ENCODE data around the gene C20orf204.

Gene C20orf204

GRCh38 chr20:64022671-64023360 is 13.2 kb upstream of the C20orf204 start:
- H3K4me1 ChIP-seq (ENCODE audit: insufficient read depth, low read length) = no peaks in the 10 kb centered on the region
- peaks cover 47% of the 10 kb centered on the region for H4K20me1 ChIP-seq (ENCODE audit: insufficient read depth, low read length)
- ATAC-seq (ENCODE audit: insufficient read depth, low read depth) (no peak), DNase-seq (no peak)
- no peak overlapping the region for H3K4me3 ChIP-seq (ENCODE audit: low read depth in 1 of 2, low read length in 2 of 2)
- no peak overlapping the region for H3K9ac ChIP-seq (ENCODE audit: low read depth, low read length)
- H3K27ac ChIP-seq (ENCODE audit: low read length) = no peak overlapping the region
- H3K9me3 ChIP-seq (ENCODE audit: insufficient read depth, low read length, severe bottlenecking) = no peaks in the 10 kb centered on the region
- peaks cover 97% of the 10 kb centered on the region for H3K36me3 ChIP-seq (ENCODE audit: insufficient read depth, low read length)
- H2AFZ ChIP-seq (ENCODE audit: low read depth, low read length) = no peak overlapping the region
- H3K4me2 ChIP-seq (ENCODE audit: insufficient read depth, low read length) = no peak overlapping the region
- TF ChIP-seq CTCF (IDR thresholded peaks at IDR 0.05; ENCODE audit: borderline replicate concordance, extremely low read depth, low read length, poor library complexity, severe bottlenecking) (no peak), EZH2 (IDR thresholded peaks at IDR 0.05; ENCODE audit: borderline replicate concordance, low read depth, low read length, severe bottlenecking) (no peak)
- H3K79me2 ChIP-seq (ENCODE audit: insufficient read depth, low read length) = peaks cover 6% of the 10 kb centered on the region
- H3K27me3 ChIP-seq (ENCODE audit: insufficient read depth, low read length, poor library complexity) = no peaks in the 10 kb centered on the region

- Histone ChIP-seq H3K27me3 (ENCODE audit: insufficient read depth, low read length, poor library complexity) (no peaks in the 10 kb centered on the region), H3K9ac (ENCODE audit: low read depth, low read length) (no peak overlapping the region), H3K27ac (ENCODE audit: low read length) (no peak overlapping the region), H3K4me1 (ENCODE audit: insufficient read depth, low read length) (no peaks in the 10 kb centered on the region), H2AFZ (ENCODE audit: low read depth, low read length) (no peak overlapping the region), H3K36me3 (ENCODE audit: insufficient read depth, low read length) (peaks cover 98% of the 10 kb centered on the region), H4K20me1 (ENCODE audit: insufficient read depth, low read length) (peaks cover 50% of the 10 kb centered on the region), H3K9me3 (ENCODE audit: insufficient read depth, low read length, severe bottlenecking) (no peaks in the 10 kb centered on the region), H3K79me2 (ENCODE audit: insufficient read depth, low read length) (peaks cover 6% of the 10 kb centered on the region), H3K4me2 (ENCODE audit: insufficient read depth, low read length) (no peak overlapping the region), H3K4me3 (ENCODE audit: low read depth in 1 of 2, low read length in 2 of 2) (no peak overlapping the region)
- no peak for ATAC-seq (ENCODE audit: insufficient read depth, low read depth)
- TF ChIP-seq CTCF (IDR thresholded peaks at IDR 0.05; ENCODE audit: borderline replicate concordance, extremely low read depth, low read length, poor library complexity, severe bottlenecking) (no peak), EZH2 (IDR thresholded peaks at IDR 0.05; ENCODE audit: borderline replicate concordance, low read depth, low read length, severe bottlenecking) (no peak)
- no peak for DNase-seq
Observed at GRCh38 chr20:64023361-64024140, 12.4 kb upstream of the C20orf204 start.

GRCh38 chr20:64024141-64024990 is 11.6 kb upstream of the C20orf204 start:
- TF ChIP-seq EZH2 (IDR thresholded peaks at IDR 0.05; ENCODE audit: borderline replicate concordance, low read depth, low read length, severe bottlenecking) (no peak), CTCF (IDR thresholded peaks at IDR 0.05; ENCODE audit: borderline replicate concordance, extremely low read depth, low read length, poor library complexity, severe bottlenecking) (no peak)
- Histone ChIP-seq H3K9ac (ENCODE audit: low read depth, low read length) (no peak overlapping the region), H3K4me1 (ENCODE audit: insufficient read depth, low read length) (no peaks in the 10 kb centered on the region), H3K27ac (ENCODE audit: low read length) (no peak overlapping the region), H3K9me3 (ENCODE audit: insufficient read depth, low read length, severe bottlenecking) (no peaks in the 10 kb centered on the region), H3K4me3 (ENCODE audit: low read depth in 1 of 2, low read length in 2 of 2) (no peak overlapping the region), H4K20me1 (ENCODE audit: insufficient read depth, low read length) (peaks cover 50% of the 10 kb centered on the region), H3K27me3 (ENCODE audit: insufficient read depth, low read length, poor library complexity) (no peaks in the 10 kb centered on the region), H3K4me2 (ENCODE audit: insufficient read depth, low read length) (no peak overlapping the region), H2AFZ (ENCODE audit: low read depth, low read length) (no peak overlapping the region), H3K79me2 (ENCODE audit: insufficient read depth, low read length) (peaks cover 6% of the 10 kb centered on the region), H3K36me3 (ENCODE audit: insufficient read depth, low read length) (peaks cover 97% of the 10 kb centered on the region)
- DNase-seq (no peak), ATAC-seq (ENCODE audit: insufficient read depth, low read depth) (no peak)
